Fibroblast of mammary gland (primary cell): Measurements from ENCODE around the gene PIM3.

Experiments used
- DNase-seq: peaks from one replicate; pipeline ENCODE4 v3.0.0-alpha.2; 2010; ENCODE audit warnings: low read depth
- H3K4me3 ChIP-seq: 2 replicates; pipeline ENCODE4 v1.5.1; 2011; ENCODE audit warnings: low read depth, mild to moderate bottlenecking, low read length, moderate library complexity; ENCODE audit not compliant: control insufficient read depth
- CTCF ChIP-seq: conservative IDR thresholded peaks from 2 replicates; pipeline ENCODE4 v1.5.1; 2011; ENCODE audit warnings: low read depth, low read length, inconsistent platforms; ENCODE audit not compliant: control insufficient read depth, insufficient read depth

PIM3 gene

DNA sequence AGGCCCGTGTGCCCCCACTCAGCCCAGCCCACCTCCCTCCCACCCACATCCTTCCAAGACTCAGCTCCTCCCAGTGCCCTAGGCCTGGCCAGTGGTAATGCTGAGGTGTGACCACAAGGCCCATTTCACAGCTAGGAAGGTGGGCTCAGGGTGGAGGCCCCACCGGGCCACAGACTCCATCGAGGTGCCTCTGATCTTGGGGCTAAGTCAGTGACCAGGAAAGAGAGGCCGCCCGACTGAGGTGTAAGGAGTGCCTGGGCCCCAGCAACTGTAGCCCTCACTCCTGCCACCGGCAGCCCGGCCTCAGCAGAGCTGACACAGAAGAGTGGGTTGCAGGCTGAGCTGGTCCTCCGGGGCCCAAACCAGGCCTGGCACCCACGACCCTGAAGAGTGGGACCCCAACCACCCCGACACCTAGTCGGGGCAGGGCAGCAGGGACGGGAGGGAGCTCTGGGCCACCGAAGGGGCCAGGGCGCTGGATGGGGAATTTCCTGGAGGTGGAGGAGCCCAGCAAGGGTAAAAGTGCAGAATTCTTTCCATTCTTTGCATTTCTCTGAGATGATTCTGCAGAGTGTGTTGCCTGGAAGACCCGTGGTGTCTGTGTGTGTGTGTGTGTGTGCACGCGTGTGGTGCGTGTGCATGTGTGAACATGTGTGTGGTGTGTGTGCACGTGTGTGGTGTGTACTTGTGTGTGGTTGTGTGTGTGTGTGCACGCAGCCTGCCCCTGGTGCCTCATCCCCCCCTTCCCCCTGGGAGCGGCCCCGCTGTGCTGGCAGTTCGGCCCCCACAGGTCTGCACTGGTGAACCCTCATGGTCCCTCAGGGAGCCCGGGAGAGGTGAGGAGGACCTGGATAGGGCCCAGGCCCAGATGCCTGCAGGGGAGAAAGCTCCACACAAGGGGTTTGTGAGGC lies 8.3 kb upstream of the PIM3 start:
- no peak for TF ChIP-seq CTCF
- no peak overlapping the region for H3K4me3 ChIP-seq
- no peak for DNase-seq

DNA sequence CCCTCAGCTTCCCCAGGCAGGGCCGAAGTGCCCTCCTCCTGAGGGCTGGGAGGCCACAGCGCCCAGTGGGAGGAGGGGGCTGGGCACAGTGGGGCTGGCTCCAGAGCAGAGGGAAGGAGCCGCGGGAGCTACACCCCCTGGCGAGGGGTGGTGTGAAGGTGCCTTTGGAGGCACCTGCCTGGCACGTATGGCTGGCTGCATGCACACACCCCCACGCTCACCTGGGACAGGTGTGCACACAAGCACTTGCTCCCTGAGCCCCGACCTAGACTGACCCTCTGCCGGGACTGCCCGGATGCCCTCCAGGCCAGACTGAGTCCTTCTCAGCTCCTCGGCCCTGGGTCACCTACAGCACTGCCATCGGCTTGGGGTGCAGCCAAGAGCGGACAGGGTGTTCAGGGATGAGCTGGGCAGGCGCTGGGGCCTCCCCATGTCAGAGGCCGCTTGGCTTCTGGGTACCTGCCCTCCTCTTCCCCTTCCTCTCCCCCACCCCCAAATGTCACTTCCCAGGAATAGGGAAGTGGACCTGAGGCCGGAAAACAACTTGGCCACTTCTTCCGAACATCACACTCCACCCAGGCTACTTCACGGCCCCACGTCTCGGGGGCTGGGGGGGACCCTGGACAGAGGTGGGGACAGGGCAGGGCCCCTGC lies 7.4 kb upstream of the PIM3 start:
- no peak for TF ChIP-seq CTCF
- no peak overlapping the region for H3K4me3 ChIP-seq
- DNase-seq, result no peak

DNA sequence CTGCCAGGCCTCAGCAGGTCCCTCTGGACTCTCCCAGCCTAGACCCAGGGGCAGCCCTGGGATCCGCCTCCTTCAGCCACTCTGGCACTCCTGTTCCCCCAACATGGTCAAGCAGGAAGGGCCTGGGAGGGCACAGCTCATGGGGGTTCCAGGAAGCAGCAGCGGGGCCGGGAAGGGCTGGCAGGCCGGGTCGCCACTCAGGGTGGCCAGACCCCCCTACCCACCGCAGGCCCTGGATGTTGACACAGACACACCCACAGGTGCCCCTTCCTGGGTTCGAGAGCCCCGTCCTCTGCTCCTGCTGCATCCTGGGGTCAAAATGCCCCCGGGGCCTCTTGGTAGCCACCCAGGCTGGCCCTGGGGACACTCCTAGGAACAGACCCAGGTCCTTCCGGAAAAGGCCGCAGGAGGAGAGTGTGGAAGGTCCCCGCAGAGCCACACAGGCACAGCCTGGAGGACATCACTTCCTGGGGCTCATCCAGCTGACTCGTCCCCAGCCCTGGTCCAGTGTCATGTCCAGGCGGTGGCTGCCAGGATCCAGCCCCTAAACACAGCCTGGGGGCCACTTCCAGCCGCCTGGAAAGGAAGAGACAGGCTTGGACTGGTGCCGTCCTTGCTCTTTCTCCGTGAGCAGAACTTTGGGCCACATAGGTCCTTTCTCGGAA lies 6.8 kb upstream of the PIM3 start:
- no peak overlapping the region for H3K4me3 ChIP-seq
- no peak for TF ChIP-seq CTCF
- DNase-seq, result no peak

GRCh38 chr22:49954354-49954753 lies 6.2 kb upstream of the PIM3 start:
- TF ChIP-seq CTCF, result no peak
- H3K4me3 ChIP-seq, result no peak overlapping the region

GRCh38 chr22:49954991-49955580 lies 5.5 kb upstream of the PIM3 start:
- no peak overlapping the region for H3K4me3 ChIP-seq
- TF ChIP-seq CTCF, result no peak
- no peak for DNase-seq

More at GRCh38 chr22:49954354-49954753, 6.2 kb upstream of the PIM3 start:
- no peak for DNase-seq
